IMR-90 (cell line): ENCODE measurements around the gene NDUFAF8.

Source experiments
- BHLHE40 ChIP-seq: fragments of 150-350 bp; IDR thresholded peaks from 2 replicates; pipeline ENCODE4 v1.6.1; 2016; ENCODE audit warnings: mild to moderate bottlenecking, low read depth, low read length
- CEBPB ChIP-seq: IDR thresholded peaks from 2 replicates; pipeline ENCODE4 v1.6.1; 2012; ENCODE audit warnings: low read depth, low read length, improper control_type of control experiment
- MXI1 ChIP-seq: IDR thresholded peaks from 2 replicates; pipeline ENCODE4 v1.6.1; 2012; ENCODE audit warnings: low read depth, mild to moderate bottlenecking, low read length, moderate library complexity, borderline replicate concordance
- POLR2A ChIP-seq: IDR thresholded peaks from 2 replicates; pipeline ENCODE4 v1.6.1; 2012; ENCODE audit warnings: mild to moderate bottlenecking, low read depth, low read length
- SMC3 ChIP-seq: fragments of 150-350 bp; IDR thresholded peaks from 2 replicates; pipeline ENCODE4 v1.6.1; 2016; ENCODE audit warnings: low read depth, mild to moderate bottlenecking, antibody characterized with exemption, low read length, moderate library complexity
- TF ChIP-seq, protein P1 (sequence below): conservative IDR thresholded peaks from 2 replicates; pipeline ENCODE4 v1.5.1; 2012; ENCODE audit warnings: mild to moderate bottlenecking, low read depth, low read length, improper control_type of control experiment

DNA sequence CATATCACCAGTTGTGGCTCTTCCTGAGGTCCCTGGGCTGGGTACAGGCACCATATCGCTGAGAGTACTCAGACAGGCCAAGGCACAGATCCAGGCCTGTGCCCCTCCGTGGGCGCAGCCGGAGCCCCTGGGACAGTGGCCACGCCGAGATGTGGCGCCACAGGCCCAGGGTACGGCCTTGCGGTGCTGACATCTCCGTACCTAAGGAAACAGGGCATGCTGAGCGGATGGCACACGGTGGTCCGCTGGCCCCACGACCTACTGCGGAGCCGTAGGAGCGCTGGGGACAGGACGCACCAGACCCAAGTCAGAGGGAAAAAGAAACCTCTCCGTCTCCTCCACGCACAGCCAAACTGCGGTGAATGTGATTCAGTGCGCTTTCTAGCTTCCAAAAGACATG, 26.5 kb downstream of the NDUFAF8 start:
- TF ChIP-seq POLR2A (no peak), SMC3 (no peak), MXI1 (no peak), CEBPB (no peak), BHLHE40 (no peak)
- TF ChIP-seq, protein P1, sequence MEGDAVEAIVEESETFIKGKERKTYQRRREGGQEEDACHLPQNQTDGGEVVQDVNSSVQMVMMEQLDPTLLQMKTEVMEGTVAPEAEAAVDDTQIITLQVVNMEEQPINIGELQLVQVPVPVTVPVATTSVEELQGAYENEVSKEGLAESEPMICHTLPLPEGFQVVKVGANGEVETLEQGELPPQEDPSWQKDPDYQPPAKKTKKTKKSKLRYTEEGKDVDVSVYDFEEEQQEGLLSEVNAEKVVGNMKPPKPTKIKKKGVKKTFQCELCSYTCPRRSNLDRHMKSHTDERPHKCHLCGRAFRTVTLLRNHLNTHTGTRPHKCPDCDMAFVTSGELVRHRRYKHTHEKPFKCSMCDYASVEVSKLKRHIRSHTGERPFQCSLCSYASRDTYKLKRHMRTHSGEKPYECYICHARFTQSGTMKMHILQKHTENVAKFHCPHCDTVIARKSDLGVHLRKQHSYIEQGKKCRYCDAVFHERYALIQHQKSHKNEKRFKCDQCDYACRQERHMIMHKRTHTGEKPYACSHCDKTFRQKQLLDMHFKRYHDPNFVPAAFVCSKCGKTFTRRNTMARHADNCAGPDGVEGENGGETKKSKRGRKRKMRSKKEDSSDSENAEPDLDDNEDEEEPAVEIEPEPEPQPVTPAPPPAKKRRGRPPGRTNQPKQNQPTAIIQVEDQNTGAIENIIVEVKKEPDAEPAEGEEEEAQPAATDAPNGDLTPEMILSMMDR: no peak
